ENCODE measurements around the gene ARMC5. TPM values are rescaled to one million over a fixed set of nuclear protein-coding genes. Genes with fewer than 3 reads are reported as not detected.

The ARMC5 gene
- total RNA-seq, 2 donors from 2014 or later, result 9.4 to 12.1 TPM

- H3K27me3 Mint-ChIP-seq (ENCODE audit: insufficient read depth), result no peaks in the 10 kb centered on the region
- H3K27ac ChIP-seq (ENCODE audit: low read depth, low read length), result peak overlapping the region; percentile 98
- peak overlapping the region; percentile 89 for H3K4me3 ChIP-seq (ENCODE audit: low read length)
- peaks cover 13% of the 10 kb centered on the region for H3K4me1 Mint-ChIP-seq
- DNase-seq, result peak; percentile 87
- peak overlapping the region; percentile 97 for H3K27ac Mint-ChIP-seq
- H3K4me1 ChIP-seq (ENCODE audit: control insufficient read depth, insufficient read depth, low read length), result peaks cover 2% of the 10 kb centered on the region
- peak overlapping the region; percentile 76 for H3K4me3 Mint-ChIP-seq
- no peaks in the 10 kb centered on the region for H3K27me3 ChIP-seq (ENCODE audit: control insufficient read depth, insufficient read depth, low read length, poor library complexity, severe bottlenecking)
- TF ChIP-seq, protein P1, sequence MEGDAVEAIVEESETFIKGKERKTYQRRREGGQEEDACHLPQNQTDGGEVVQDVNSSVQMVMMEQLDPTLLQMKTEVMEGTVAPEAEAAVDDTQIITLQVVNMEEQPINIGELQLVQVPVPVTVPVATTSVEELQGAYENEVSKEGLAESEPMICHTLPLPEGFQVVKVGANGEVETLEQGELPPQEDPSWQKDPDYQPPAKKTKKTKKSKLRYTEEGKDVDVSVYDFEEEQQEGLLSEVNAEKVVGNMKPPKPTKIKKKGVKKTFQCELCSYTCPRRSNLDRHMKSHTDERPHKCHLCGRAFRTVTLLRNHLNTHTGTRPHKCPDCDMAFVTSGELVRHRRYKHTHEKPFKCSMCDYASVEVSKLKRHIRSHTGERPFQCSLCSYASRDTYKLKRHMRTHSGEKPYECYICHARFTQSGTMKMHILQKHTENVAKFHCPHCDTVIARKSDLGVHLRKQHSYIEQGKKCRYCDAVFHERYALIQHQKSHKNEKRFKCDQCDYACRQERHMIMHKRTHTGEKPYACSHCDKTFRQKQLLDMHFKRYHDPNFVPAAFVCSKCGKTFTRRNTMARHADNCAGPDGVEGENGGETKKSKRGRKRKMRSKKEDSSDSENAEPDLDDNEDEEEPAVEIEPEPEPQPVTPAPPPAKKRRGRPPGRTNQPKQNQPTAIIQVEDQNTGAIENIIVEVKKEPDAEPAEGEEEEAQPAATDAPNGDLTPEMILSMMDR (conservative IDR thresholded peaks at IDR 0.05), result no peak
- H3K9ac ChIP-seq (ENCODE audit: extremely low read depth, low read length, poor library complexity, severe bottlenecking), result peak overlapping the region; percentile 97
- H3K9me3 ChIP-seq (ENCODE audit: control insufficient read depth, low read length), result no peaks in the 10 kb centered on the region
- 3 to 4% methylated on average over 18 to 42 of the region's 42 CpGs for WGBS, 2 experiments (ENCODE audit: insufficient coverage in 1 of 2, insufficient read length in 1 of 2)
- H3K36me3 Mint-ChIP-seq (ENCODE audit: low read depth), result peaks cover 9% of the 10 kb centered on the region
- no peaks in the 10 kb centered on the region for H3K9me3 Mint-ChIP-seq
- peaks cover 28% of the 10 kb centered on the region for H3K36me3 ChIP-seq (ENCODE audit: control insufficient read depth, insufficient read depth, low read length)
Measured at GRCh38 chr16:31458073-31458843, 1.0 kb upstream of the ARMC5 start.

- no peaks in the 10 kb centered on the region for H3K9me3 Mint-ChIP-seq
- TF ChIP-seq, protein P1 (conservative IDR thresholded peaks at IDR 0.05), result no peak
- Histone ChIP-seq H3K9me3 (ENCODE audit: control insufficient read depth, low read length) (no peaks in the 10 kb centered on the region), H3K36me3 (ENCODE audit: control insufficient read depth, insufficient read depth, low read length) (peaks cover 36% of the 10 kb centered on the region), H3K27me3 (ENCODE audit: control insufficient read depth, insufficient read depth, low read length, poor library complexity, severe bottlenecking) (no peaks in the 10 kb centered on the region), H3K27ac (ENCODE audit: low read depth, low read length) (peak overlapping the region; percentile 98), H3K4me3 (ENCODE audit: low read length) (peak overlapping the region; percentile 91), H3K9ac (ENCODE audit: extremely low read depth, low read length, poor library complexity, severe bottlenecking) (peak overlapping the region; percentile 97), H3K4me1 (ENCODE audit: control insufficient read depth, insufficient read depth, low read length) (no peaks in the 10 kb centered on the region)
- peaks cover 6% of the 10 kb centered on the region for H3K4me1 Mint-ChIP-seq
- DNase-seq, result peak; percentile 100
- WGBS, 2 experiments (ENCODE audit: insufficient coverage in 1 of 2, insufficient read length in 1 of 2), result 6 to 15% methylated on average over 20 to 61 of the region's 61 CpGs
- H3K4me3 Mint-ChIP-seq, result peak overlapping the region; percentile 76
- H3K27me3 Mint-ChIP-seq (ENCODE audit: insufficient read depth), result no peaks in the 10 kb centered on the region
- peak overlapping the region; percentile 97 for H3K27ac Mint-ChIP-seq
- peaks cover 18% of the 10 kb centered on the region for H3K36me3 Mint-ChIP-seq (ENCODE audit: low read depth)
Measured at GRCh38 chr16:31459687-31460581, 633 bp downstream of the ARMC5 start.

DNA sequence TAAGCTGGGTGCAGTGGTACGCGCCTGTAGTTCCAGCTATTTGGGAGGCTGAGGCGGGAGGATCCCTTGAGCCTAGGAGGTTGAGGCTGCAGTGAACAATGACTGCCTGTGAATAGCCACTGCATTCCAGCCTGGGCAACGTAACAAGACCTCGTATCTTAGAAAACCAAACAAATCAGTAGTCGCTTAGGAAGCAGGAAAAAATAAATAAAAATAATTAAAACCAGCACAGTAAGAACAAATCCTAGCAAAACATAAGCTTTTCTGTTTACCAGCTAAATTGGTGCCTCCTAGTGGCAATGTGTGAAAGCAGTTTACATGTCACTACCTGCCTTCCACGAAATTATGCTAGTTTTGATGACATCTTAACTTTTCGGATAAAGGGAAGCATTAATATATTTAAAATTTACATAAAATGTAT, 1.3 kb downstream of the ARMC5 start:
- peak overlapping the region; percentile 97 for H3K27ac Mint-ChIP-seq

More for the DNA sequence above, 1.3 kb downstream of the ARMC5 start:
- TF ChIP-seq, protein P1 (conservative IDR thresholded peaks at IDR 0.05), result peak; percentile 84
- H3K4me1 Mint-ChIP-seq, result peaks cover 3% of the 10 kb centered on the region
- H3K4me3 Mint-ChIP-seq, result peak overlapping the region; percentile 76
- H3K36me3 Mint-ChIP-seq (ENCODE audit: low read depth), result peaks cover 21% of the 10 kb centered on the region
- Histone ChIP-seq H3K27ac (ENCODE audit: low read depth, low read length) (peak overlapping the region; percentile 91), H3K4me1 (ENCODE audit: control insufficient read depth, insufficient read depth, low read length) (no peaks in the 10 kb centered on the region), H3K9ac (ENCODE audit: extremely low read depth, low read length, poor library complexity, severe bottlenecking) (peak overlapping the region; percentile 70), H3K36me3 (ENCODE audit: control insufficient read depth, insufficient read depth, low read length) (peaks cover 31% of the 10 kb centered on the region), H3K9me3 (ENCODE audit: control insufficient read depth, low read length) (no peaks in the 10 kb centered on the region), H3K27me3 (ENCODE audit: control insufficient read depth, insufficient read depth, low read length, poor library complexity, severe bottlenecking) (no peaks in the 10 kb centered on the region), H3K4me3 (ENCODE audit: low read length) (peak overlapping the region; percentile 91)
- 75 to 83% methylated on average over 4 to 6 of the region's 8 CpGs for WGBS, 2 experiments (ENCODE audit: insufficient coverage in 1 of 2, insufficient read length in 1 of 2)
- no peaks in the 10 kb centered on the region for H3K27me3 Mint-ChIP-seq (ENCODE audit: insufficient read depth)
- no peak for DNase-seq
- no peaks in the 10 kb centered on the region for H3K9me3 Mint-ChIP-seq

All from endodermal cell (in vitro differentiated cells).